Colonic mucosa (tissue), 4 donors: ENCODE results near the gene PRKAG2. TPM values are rescaled to one million over a fixed set of nuclear protein-coding genes. Genes with fewer than 3 reads are reported as not detected.

Source experiments
- DNase-seq: peaks from one replicate; pipeline ENCODE4 v3.0.0-alpha.2; 2020
- H3K27ac ChIP-seq: fragments of 200-600 bp; one replicate; pipeline ENCODE4 v1.8.0; 2021
- H3K27me3 ChIP-seq: fragments of 200-600 bp; one replicate; pipeline ENCODE4 v1.8.0; 2021
- H3K36me3 ChIP-seq: fragments of 200-600 bp; one replicate; pipeline ENCODE4 v1.8.0; 2021
- H3K4me1 ChIP-seq: fragments of 200-600 bp; one replicate; pipeline ENCODE4 v1.8.0; 2021; ENCODE audit warnings: mild to moderate bottlenecking
- H3K4me3 ChIP-seq: fragments of 200-600 bp; one replicate; pipeline ENCODE4 v1.8.0; 2021
- H3K9ac ChIP-seq, 2 donors: one replicate each; pipeline ENCODE4 v1.7.0; 2013; ENCODE audit warnings: control low read depth in 2 of 2, low read depth in 2 of 2, low read length in 2 of 2
- H3K9me3 ChIP-seq: fragments of 200-600 bp; one replicate; pipeline ENCODE4 v1.8.0; 2021
- CTCF ChIP-seq: fragments of 200-600 bp; IDR thresholded peaks from one replicate; pipeline ENCODE4 v1.8.0; 2022; ENCODE audit warnings: antibody characterized with exemption, mild to moderate bottlenecking
- intact Hi-C: fragments of 100-400 bp; cut with DNase I; formaldehyde crosslinking; loops from one replicate; pipeline ENCODE4 v1.14.1; 2022
- total RNA-seq, 2 donors: library from RNA; stranded (reverse); fragmentation: NEBNext Ultra II Directional in 1 of 2; extraction: Animal tissue kit (Norgen Biotek cat#: 25700) in 1 of 2; gene quantifications; one replicate each; pipeline ENCODE4 v1.2.1, GENCODE V29; 2021
- donor health status: healthy.
- donor health status: DM: no; HTN: no; CAD: no.
- donor health status: DM: no; HTN: no; CAD: no.

PRKAG2 gene
- total RNA-seq, 2 donors from 2014 or later: 36.3 to 42.0 TPM

GRCh38 chr7:151861881-151862280, 15.0 kb downstream of the PRKAG2 start:
- Histone ChIP-seq H3K9me3 (no peaks in the 10 kb centered on the region), H3K27ac (no peak overlapping the region), H3K27me3 (no peaks in the 10 kb centered on the region), H3K4me3 (no peak overlapping the region), H3K36me3 (no peaks in the 10 kb centered on the region), H3K4me1 (no peaks in the 10 kb centered on the region), H3K9ac (no peak overlapping the region)
- DNase-seq: no peak
- intact Hi-C loops: loop anchor here (5.0 kb wide), 1 partner anchor 75 kb away; no protein-coding TSS in a partner anchor
- TF ChIP-seq CTCF: no peak

- no peak for TF ChIP-seq CTCF
Observed at GRCh38 chr7:151860771-151861170, 16.1 kb downstream of the PRKAG2 start.

DNA sequence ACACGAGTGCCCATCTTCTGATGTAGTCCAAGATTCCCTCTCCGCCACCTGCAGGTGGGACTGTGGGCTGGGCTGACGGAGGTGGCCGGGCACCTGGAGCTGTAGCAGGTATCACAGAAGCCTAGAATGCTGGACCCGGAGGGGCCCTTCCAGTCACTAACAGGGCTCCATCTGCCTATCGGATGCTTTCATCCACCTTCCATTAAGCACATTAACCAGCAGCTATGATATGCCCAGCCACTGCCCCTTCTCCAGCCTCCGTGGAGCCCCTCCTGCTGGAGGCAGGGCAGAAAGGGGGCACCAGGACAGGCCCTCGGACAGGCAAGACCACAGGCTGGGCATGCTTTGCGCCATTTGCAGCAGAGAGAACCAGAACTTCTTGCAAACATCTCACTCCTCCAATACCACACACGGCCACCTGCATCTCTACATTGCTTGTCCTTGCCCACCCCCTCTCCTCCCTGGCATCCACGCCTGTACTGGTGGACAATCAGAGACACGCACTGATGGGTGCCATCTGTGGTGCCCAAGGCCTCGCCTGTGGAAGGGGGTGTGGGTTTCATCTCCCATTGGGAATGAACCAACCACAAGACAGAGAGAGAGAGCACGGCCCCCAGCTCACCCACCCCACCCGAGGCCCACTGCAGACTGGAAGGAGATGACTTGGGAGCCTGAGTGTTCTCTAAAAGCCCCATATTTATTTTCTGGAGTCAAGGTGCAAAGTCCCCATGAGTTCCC, 16.8 kb downstream of the PRKAG2 start:
- H3K36me3 ChIP-seq: no peaks in the 10 kb centered on the region
- TF ChIP-seq CTCF: no peak
- no peak overlapping the region for H3K9ac ChIP-seq
- H3K27ac ChIP-seq: no peak overlapping the region
- no peak overlapping the region for H3K4me3 ChIP-seq
- H3K4me1 ChIP-seq: no peaks in the 10 kb centered on the region
- H3K9me3 ChIP-seq: no peaks in the 10 kb centered on the region
- DNase-seq: no peak
- H3K27me3 ChIP-seq: no peaks in the 10 kb centered on the region
- intact Hi-C loops: loop anchor here (5.0 kb wide), 1 partner anchor 77 kb away; no protein-coding TSS in a partner anchor

More at GRCh38 chr7:151860771-151861170, 16.1 kb downstream of the PRKAG2 start:
- Histone ChIP-seq H3K27ac (no peak overlapping the region), H3K9ac (no peak overlapping the region), H3K4me1 (no peaks in the 10 kb centered on the region), H3K9me3 (no peaks in the 10 kb centered on the region), H3K36me3 (no peaks in the 10 kb centered on the region), H3K4me3 (no peak overlapping the region), H3K27me3 (no peaks in the 10 kb centered on the region)
- DNase-seq: no peak
- intact Hi-C loops: loop anchor here (5.0 kb wide), 1 partner anchor 77 kb away; no protein-coding TSS in a partner anchor

GRCh38 chr7:151859111-151859947, 17.6 kb downstream of the PRKAG2 start:
- H3K4me3 ChIP-seq: no peak overlapping the region
- no peaks in the 10 kb centered on the region for H3K4me1 ChIP-seq
- H3K27ac ChIP-seq: no peak overlapping the region
- no peaks in the 10 kb centered on the region for H3K27me3 ChIP-seq
- H3K36me3 ChIP-seq: no peaks in the 10 kb centered on the region
- intact Hi-C loops: no loop called here
- no peak for TF ChIP-seq CTCF
- no peak overlapping the region for H3K9ac ChIP-seq
- DNase-seq: no peak
- no peaks in the 10 kb centered on the region for H3K9me3 ChIP-seq

- no peak for TF ChIP-seq CTCF
- no peak for DNase-seq
- H3K36me3 ChIP-seq: no peaks in the 10 kb centered on the region
Observed at GRCh38 chr7:151858456-151858855, 18.5 kb downstream of the PRKAG2 start.

More at GRCh38 chr7:151858456-151858855, 18.5 kb downstream of the PRKAG2 start:
- Histone ChIP-seq H3K4me1 (no peaks in the 10 kb centered on the region), H3K9ac (no peak overlapping the region), H3K27ac (no peak overlapping the region), H3K9me3 (no peaks in the 10 kb centered on the region), H3K4me3 (no peak overlapping the region), H3K27me3 (no peaks in the 10 kb centered on the region)
- intact Hi-C loops: no loop called here
